HCT116 (cell line): ENCODE data around the gene RAPH1.

Experiments used
- CEBPB ChIP-seq: IDR thresholded peaks from 2 replicates; pipeline ENCODE4 v1.6.1; 2012; ENCODE audit warnings: low read depth
- EZH2 ChIP-seq: fragments of 200-600 bp; sonication (generic); IDR thresholded peaks from 2 replicates; pipeline ENCODE4 v1.6.1; 2017; ENCODE audit warnings: antibody characterized with exemption, mixed run types
- JUND ChIP-seq: IDR thresholded peaks from 2 replicates; pipeline ENCODE4 v1.6.1; 2012
- POLR2A ChIP-seq: IDR thresholded peaks from 2 replicates; pipeline ENCODE4 v1.7.0; 2011; ENCODE audit warnings: borderline replicate concordance; ENCODE audit not compliant: insufficient read depth, insufficient read length; ENCODE audit errors: extremely low read depth
- POLR2AphosphoS5 ChIP-seq: IDR thresholded peaks from 2 replicates; pipeline ENCODE4 v1.6.1; 2011; ENCODE audit warnings: mild to moderate bottlenecking, low read depth, low read length, moderate library complexity
- RAD21 ChIP-seq: IDR thresholded peaks from 2 replicates; pipeline ENCODE4 v1.6.1; 2012; ENCODE audit warnings: low read depth, mild to moderate bottlenecking
- SP1 ChIP-seq: IDR thresholded peaks from 2 replicates; pipeline ENCODE4 v1.6.1; 2012; ENCODE audit warnings: low read depth
- YY1 ChIP-seq: IDR thresholded peaks from 2 replicates; pipeline ENCODE4 v1.6.1; 2011; ENCODE audit warnings: low read length, low read depth, moderate library complexity, mild to moderate bottlenecking; ENCODE audit not compliant: insufficient replicate concordance; ENCODE audit errors: extremely low read depth
- ZNF274 ChIP-seq: fragments of 200-500 bp; sonication (Bioruptor generic); IDR thresholded peaks from 2 replicates; pipeline ENCODE4 v1.6.1; 2014; ENCODE audit warnings: mild to moderate bottlenecking, low read depth, low read length, inconsistent platforms
- TF ChIP-seq, protein P1 (sequence below), 3 experiments: fragments of 200-600 bp in 1 of 3; sonication (generic) in 1 of 3; IDR thresholded peaks in 2 of 3; conservative IDR thresholded peaks in 1 of 3; 2 replicates each; pipeline ENCODE4 v1.5.1; 2012 to 2017; ENCODE audit warnings: low read depth in 2 of 3, low read length in 2 of 3, antibody characterized with exemption in 1 of 3, borderline replicate concordance in 1 of 3, control low read depth in 1 of 3, mild to moderate bottlenecking in 1 of 3, mixed read lengths in 1 of 3, mixed run types in 1 of 3, moderate library complexity in 1 of 3; ENCODE audit not compliant: insufficient read depth in 1 of 3
- TF ChIP-seq, protein P2 (sequence below): IDR thresholded peaks from 2 replicates; pipeline ENCODE4 v1.6.1; 2012; ENCODE audit warnings: low read depth
- TF ChIP-seq, protein P3 (sequence below): IDR thresholded peaks from 2 replicates; pipeline ENCODE4 v1.6.1; 2012
- TF ChIP-seq, protein P4 (sequence below): IDR thresholded peaks from 2 replicates; pipeline ENCODE4 v1.6.1; 2012

DNA sequence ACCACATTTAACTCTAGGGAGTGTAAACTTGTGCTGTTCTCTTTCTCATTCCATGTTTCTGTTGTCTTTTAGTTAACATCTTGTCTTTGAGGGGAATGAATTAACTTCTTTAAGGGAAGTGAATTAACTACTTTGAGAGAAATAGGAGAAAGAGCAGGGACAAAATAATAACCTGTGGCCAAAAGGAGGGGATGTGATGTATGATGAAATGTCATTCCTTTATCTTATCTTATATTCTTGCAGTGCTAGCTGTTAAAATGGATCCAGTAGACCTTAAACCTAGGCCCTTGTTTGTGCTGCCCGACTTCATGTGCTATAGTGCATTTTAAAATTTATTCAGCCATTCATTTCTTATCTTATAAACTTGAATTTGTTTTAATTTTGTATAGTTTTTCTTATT, 188.5 kb downstream of the RAPH1 start:
- no peak for TF ChIP-seq RAD21
- TF ChIP-seq POLR2A = no peak
- no peak for TF ChIP-seq SP1
- TF ChIP-seq, protein P1, sequence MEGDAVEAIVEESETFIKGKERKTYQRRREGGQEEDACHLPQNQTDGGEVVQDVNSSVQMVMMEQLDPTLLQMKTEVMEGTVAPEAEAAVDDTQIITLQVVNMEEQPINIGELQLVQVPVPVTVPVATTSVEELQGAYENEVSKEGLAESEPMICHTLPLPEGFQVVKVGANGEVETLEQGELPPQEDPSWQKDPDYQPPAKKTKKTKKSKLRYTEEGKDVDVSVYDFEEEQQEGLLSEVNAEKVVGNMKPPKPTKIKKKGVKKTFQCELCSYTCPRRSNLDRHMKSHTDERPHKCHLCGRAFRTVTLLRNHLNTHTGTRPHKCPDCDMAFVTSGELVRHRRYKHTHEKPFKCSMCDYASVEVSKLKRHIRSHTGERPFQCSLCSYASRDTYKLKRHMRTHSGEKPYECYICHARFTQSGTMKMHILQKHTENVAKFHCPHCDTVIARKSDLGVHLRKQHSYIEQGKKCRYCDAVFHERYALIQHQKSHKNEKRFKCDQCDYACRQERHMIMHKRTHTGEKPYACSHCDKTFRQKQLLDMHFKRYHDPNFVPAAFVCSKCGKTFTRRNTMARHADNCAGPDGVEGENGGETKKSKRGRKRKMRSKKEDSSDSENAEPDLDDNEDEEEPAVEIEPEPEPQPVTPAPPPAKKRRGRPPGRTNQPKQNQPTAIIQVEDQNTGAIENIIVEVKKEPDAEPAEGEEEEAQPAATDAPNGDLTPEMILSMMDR (IDR thresholded peaks at IDR 0.05 in 2 of 3, conservative IDR thresholded peaks at IDR 0.05 in 1 of 3; ENCODE audit: borderline replicate concordance in 1 of 3, insufficient read depth in 1 of 3, low read depth in 2 of 3, low read length in 2 of 3) = no peak
- TF ChIP-seq, protein P2, sequence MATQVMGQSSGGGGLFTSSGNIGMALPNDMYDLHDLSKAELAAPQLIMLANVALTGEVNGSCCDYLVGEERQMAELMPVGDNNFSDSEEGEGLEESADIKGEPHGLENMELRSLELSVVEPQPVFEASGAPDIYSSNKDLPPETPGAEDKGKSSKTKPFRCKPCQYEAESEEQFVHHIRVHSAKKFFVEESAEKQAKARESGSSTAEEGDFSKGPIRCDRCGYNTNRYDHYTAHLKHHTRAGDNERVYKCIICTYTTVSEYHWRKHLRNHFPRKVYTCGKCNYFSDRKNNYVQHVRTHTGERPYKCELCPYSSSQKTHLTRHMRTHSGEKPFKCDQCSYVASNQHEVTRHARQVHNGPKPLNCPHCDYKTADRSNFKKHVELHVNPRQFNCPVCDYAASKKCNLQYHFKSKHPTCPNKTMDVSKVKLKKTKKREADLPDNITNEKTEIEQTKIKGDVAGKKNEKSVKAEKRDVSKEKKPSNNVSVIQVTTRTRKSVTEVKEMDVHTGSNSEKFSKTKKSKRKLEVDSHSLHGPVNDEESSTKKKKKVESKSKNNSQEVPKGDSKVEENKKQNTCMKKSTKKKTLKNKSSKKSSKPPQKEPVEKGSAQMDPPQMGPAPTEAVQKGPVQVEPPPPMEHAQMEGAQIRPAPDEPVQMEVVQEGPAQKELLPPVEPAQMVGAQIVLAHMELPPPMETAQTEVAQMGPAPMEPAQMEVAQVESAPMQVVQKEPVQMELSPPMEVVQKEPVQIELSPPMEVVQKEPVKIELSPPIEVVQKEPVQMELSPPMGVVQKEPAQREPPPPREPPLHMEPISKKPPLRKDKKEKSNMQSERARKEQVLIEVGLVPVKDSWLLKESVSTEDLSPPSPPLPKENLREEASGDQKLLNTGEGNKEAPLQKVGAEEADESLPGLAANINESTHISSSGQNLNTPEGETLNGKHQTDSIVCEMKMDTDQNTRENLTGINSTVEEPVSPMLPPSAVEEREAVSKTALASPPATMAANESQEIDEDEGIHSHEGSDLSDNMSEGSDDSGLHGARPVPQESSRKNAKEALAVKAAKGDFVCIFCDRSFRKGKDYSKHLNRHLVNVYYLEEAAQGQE = no peak
- TF ChIP-seq CEBPB = no peak
- TF ChIP-seq YY1 = no peak
- TF ChIP-seq, protein P3, sequence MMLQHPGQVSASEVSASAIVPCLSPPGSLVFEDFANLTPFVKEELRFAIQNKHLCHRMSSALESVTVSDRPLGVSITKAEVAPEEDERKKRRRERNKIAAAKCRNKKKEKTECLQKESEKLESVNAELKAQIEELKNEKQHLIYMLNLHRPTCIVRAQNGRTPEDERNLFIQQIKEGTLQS = no peak
- no peak for TF ChIP-seq EZH2
- TF ChIP-seq POLR2AphosphoS5 = no peak
- TF ChIP-seq JUND = no peak
- no peak for TF ChIP-seq ZNF274
- TF ChIP-seq, protein P4, sequence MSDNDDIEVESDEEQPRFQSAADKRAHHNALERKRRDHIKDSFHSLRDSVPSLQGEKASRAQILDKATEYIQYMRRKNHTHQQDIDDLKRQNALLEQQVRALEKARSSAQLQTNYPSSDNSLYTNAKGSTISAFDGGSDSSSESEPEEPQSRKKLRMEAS = no peak
